HS-27A (cell line): ENCODE results near the gene SERPINA12.
"Not testable (repeated sequence)": the region's sequence is repeated elsewhere in the genome, so short reads cannot be mapped to it uniquely, and the experiment has no call there.

Experiments used
- DNase-seq: peaks from one replicate; pipeline ENCODE4 v3.0.0-alpha.2; 2012; ENCODE audit warnings: low read depth, missing footprints

SERPINA12 gene

GRCh38 chr14:94536836-94537235, 27.6 kb upstream of the SERPINA12 start:
- DNase-seq: no peak

GRCh38 chr14:94535506-94535905, 26.2 kb upstream of the SERPINA12 start:
- no peak for DNase-seq

DNA sequence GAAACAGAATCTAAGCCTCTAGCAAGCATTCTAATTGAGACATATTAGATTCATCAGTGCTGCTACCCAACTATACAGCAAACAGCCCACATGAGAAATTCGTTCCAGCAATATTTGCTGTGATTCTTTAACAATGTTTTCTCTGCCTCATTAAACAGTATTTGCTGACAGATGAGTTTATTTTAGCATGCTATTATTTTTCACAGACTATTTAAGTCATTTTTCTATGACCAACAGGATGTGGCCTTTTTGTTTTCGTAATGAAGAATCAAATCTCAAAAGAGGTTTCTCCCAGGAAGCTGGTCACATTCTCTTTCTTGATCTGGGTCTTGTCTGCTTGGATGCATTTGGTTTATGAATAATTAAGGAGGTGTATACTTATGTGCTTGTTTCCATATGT, 23.2 kb upstream of the SERPINA12 start:
- DNase-seq: no peak

GRCh38 chr14:94531187-94531586, 21.9 kb upstream of the SERPINA12 start:
- DNase-seq: no peak

DNA sequence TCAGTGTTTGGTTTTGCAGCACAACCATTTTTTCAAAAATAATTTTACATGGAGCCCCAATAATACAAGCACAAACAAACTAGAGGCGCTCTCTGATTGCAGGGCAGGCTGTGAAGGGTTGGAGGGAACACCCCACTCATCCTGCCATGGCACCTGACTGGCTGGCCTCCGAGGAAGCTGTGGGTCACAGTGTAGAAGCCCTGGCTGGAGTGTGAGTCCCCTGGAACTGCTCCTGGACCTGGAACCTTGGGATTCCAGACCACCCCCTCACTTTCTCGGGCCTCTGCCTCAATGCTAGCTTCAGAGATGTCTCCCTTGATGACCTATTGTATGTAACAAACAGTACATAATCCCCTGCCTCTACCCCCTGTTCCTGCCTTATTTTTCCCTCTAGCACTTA, 14.8 kb upstream of the SERPINA12 start:
- no peak for DNase-seq

GRCh38 chr14:94523265-94523664, 14.0 kb upstream of the SERPINA12 start:
- DNase-seq: no peak

DNA sequence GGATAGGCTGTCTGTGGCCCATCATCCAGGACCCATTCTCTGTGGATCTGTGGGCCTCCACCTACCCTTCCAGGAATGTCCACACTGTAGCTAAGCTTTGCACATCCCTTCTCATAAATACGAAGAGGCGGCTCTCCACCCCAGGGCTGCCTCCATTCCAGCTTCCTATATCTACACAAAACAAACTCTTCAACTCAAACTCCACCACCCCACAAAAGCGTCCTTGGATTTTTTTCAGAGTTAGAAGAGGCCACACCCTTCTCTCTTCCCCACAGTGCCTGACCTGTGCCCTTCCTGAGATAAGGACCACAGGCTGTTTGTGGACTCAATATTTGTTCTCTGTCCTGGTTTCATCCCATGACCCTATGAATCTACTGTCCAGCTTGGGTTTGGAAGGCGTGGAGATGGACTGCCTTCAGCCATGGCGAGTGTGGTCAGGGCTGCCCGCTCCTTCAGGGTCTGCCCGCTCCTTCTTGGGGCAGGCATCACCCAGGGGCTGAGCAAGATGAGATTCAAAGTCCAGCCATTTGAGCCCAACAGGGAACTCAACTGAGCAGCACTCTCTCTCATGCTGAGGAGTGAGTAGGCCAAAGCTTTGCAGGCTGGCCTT, 13.0 kb upstream of the SERPINA12 start:
- DNase-seq: no peak

DNA sequence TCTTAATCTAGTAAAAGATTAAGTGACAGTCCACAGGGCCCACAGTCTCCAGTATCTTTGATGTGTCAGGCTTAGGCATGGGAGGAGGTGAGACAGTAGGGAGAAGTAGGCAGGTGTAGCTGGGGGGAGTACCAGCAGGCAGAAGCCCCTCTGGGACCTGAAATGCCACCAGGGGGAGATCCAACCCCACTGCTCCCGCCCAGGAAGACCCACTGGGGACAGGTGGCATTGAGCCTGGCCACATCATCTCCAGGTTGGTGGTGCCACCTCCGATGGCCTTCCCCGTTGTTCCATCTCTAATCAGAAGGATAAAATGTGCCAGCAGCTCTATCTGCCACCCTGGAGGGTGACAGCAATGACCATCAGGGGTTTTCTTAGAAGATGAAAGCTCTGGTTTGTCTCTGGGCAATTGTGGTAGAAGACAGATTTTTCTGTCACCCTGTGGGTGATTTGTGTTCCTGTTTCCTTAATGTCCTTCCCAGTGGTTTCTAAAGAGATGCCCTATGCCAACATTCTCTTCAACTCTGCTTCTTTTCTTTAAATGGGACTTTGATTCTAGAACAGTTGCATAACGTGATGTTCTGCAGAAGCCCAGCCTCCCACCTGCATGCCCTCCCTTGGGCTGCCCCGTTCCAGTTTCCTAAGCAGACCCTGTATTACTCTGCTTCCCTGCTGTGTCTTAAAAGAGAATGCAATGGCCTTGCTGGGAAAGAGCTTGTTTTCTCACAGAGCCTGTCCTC, 12.3 kb upstream of the SERPINA12 start:
- no peak for DNase-seq

DNA sequence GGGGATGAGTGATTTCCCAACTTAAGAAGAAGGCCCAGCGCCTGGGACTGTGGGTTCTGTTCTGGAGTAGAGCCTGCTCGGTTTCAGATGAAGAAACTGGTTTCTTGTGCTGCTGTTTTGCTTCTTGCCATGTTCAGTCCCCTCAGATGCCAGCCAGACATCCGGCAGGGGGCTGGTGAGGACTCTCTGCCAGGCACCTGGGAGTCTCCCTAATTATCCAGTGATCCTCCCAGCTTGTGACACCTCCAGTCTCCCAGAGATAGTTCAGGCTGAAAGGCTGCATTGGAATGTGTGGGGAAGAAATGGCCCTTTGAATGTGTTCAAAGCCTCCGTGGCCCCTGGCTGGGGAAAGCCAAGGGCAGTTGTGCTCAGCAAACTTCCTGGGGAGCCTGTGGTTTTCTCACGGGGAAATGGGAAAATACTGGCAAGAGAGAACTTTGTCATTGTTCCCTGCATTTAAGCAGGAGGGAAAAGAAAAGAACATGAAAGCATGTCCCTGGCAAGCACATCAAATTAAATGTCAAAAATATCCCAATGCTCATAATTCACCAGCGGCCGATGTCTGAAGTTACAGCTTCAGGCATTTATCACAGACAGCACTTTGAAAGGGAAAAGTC, 8.5 kb upstream of the SERPINA12 start:
- no peak for DNase-seq

GRCh38 chr14:94517248-94517640, 8.0 kb upstream of the SERPINA12 start:
- DNase-seq: no peak

DNA sequence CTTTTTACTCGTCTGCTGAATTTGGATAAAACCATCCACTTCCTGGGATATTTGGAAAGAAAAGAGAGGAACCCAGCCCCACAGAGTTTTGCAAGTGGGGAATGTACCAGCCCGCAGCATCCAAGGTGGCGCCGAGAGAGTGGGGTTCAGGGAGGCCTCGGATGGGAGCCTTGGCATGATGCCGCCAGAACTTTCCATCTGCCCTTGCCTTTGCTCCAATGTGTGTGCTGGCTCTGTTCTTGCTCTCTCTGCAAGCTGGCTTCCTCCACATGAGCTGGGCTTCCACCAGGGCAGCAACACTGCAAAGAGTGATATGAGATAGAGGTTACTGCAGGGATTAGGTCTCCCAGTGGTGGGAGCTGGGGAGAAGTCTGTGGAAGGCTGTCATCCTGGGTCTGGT, 6.6 kb upstream of the SERPINA12 start:
- DNase-seq: no peak

GRCh38 chr14:94515426-94515825, 6.2 kb upstream of the SERPINA12 start:
- DNase-seq: no peak

DNA sequence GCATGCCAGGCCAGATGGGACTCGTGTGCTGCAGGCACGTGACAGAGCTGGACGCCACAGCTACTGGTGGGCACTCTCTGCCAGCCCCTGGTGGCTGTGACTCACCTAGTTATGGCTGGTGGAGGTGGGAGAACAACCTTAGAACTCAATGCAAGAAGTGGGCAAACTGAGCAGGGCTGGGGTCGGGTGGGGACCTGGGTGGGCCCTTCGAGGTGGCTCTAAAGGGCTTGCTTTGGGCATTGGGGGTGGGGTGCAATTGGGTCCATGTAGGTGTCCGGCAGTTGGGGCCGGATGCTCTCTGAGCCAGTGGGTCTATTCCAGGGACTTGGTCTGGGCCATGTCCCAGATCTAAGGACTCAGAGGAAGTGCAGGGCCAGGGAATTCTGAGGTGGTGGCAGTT, 5.1 kb upstream of the SERPINA12 start:
- no peak for DNase-seq

DNA sequence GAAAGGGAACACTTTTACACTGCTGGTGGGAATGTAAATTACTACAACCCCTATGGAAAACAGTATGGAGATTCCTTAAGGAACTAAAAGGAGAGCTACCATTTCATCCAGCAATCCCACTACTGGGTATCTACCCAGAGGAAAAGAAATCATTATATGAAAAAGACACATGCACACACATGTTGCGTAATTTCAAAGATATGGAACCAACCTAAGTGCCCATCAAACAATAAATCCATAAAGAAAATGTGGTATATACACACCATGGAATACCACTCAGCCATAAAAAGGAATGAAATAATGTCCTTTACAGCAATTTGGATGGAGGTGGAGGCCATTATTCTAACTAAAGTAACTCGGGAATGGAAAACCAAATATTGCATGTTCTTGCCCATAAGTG, 1.2 kb upstream of the SERPINA12 start:
- DNase-seq: not testable (repeated sequence)

- DNase-seq: no peak
These were observed 3.6 kb downstream of the SERPINA12 start for GRCh38 chr14:94505641-94506040.

- DNase-seq: no peak
These were observed 4.1 kb downstream of the SERPINA12 start for GRCh38 chr14:94505206-94505605.

DNA sequence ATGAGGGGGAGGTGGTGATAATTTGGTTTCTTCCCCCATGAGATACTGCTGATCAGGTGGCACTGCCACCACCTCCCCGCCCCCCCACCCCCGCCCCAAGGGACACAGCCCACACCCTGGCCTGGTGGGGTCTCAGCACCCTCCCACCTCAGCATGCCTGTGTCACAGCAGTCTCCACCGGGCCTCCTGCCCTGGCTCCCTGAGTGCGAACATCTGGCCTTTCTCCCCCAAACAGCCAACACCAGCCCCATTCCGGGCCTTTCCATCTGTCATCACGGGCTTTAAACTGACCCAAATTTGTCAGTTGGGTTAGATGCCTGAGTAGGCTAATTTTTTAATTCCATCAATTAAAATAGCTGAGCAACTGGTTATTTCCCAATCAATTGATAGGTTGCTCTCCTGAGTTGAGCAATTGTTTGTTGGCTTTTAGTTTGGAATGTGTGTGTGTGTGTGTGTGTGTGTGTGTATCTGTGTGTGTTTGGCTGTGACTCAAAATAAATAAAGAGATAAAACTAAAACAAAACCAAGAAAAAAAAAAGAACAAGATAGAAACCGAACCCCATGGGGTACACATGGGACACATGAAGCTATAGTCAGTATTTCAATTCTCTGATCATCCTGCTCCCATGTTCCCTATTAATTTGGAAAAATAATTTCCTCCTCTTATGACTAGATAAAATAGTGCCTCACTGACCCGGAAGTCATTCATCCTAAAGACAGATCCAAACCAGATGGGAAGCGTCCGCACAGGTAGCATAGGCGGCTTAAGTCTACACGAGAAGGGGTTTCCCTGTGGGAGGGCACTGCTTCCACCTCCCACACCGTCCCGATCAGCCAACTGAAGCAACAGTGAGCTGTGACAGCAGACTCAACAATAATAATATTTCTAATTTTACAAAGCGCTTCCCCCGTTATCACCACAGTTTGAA, 7.4 kb downstream of the SERPINA12 start:
- DNase-seq: no peak

GRCh38 chr14:94500264-94500663, 9.0 kb downstream of the SERPINA12 start:
- no peak for DNase-seq

- DNase-seq: no peak
These were observed 9.6 kb downstream of the SERPINA12 start for GRCh38 chr14:94499673-94500072.

- no peak for DNase-seq
These were observed 11.1 kb downstream of the SERPINA12 start for GRCh38 chr14:94498215-94498614.

DNA sequence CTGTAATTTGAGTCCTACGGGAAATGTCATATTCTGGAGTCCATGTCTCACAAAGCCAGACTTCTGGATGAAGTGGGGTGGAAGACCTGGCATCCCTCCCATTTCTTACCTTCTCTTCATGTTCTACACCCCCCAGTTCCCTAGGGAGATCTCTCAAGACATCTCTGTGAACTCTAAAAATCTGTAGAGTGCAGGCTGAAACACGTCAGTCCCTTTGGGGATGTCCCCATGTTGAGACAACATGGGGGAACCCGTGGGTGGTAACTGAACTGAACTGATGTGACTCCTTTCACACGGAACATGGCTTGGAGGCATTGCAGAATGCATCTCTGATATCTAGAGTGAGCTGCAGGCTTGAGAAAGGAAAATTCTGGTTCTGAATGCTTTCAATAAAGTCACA, 15.2 kb downstream of the SERPINA12 start:
- DNase-seq: no peak

DNA sequence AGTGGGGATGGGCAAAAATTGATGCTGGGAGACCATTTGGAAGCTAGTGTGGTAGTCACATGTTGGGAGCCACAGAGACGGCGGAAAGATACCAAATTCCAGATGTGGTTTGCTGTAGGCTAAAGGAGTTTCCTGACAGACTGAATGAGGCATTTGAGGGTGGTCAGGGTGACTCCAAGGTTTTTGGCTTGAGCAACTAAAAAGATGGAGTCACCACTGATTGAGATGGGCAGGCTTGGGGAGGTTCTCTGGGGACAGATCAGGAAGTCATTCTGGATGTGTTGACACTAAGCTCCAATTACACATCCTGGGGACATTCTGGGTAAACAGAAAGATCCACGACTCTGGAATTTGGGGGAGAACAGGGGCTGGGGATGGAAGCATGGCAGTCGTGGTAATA, 17.8 kb downstream of the SERPINA12 start:
- DNase-seq: no peak
